Keratinocyte (primary cell): Measurements from ENCODE around the gene GALNT2. TPM values are rescaled to one million over a fixed set of nuclear protein-coding genes. Genes with fewer than 3 reads are reported as not detected.

Experiments used
- DNase-seq: peaks from one replicate; pipeline ENCODE4 v3.0.0-alpha.2; 2011; ENCODE audit warnings: low read depth, missing footprints, low spot score
- FAIRE-seq: peaks from 2 replicates; lab custom pipeline; 2011; peaks lifted over from hg19 to GRCh38; lab: Jason Lieb, UNC
- H2AFZ ChIP-seq: 2 replicates; pipeline ENCODE4 v1.6.0; 2012; ENCODE audit warnings: low read length, control low read depth, inconsistent platforms; ENCODE audit not compliant: control insufficient read depth
- H3K27ac ChIP-seq: 2 replicates; pipeline ENCODE4 v1.5.1; 2011; ENCODE audit warnings: low read length; ENCODE audit not compliant: control insufficient read depth, insufficient read depth
- H3K27me3 ChIP-seq: 3 replicates; pipeline ENCODE4 v1.6.0; 2011; ENCODE audit warnings: low read length; ENCODE audit not compliant: control insufficient read depth, insufficient read depth; ENCODE audit errors: extremely low read depth
- H3K36me3 ChIP-seq, 2 experiments: 2 replicates in 1 of 2; 3 replicates in 1 of 2; pipeline ENCODE4 v1.5.1; 2011; ENCODE audit warnings: low read length in 2 of 2, mild to moderate bottlenecking in 1 of 2; ENCODE audit not compliant: control insufficient read depth in 2 of 2, insufficient read depth in 2 of 2; ENCODE audit errors: extremely low read depth in 1 of 2
- H3K4me1 ChIP-seq: 3 replicates; pipeline ENCODE4 v1.5.1; 2011; ENCODE audit warnings: low read length; ENCODE audit not compliant: control insufficient read depth, insufficient read depth; ENCODE audit errors: extremely low read depth
- H3K4me2 ChIP-seq: 3 replicates; pipeline ENCODE4 v1.6.0; 2011; ENCODE audit warnings: low read depth, low read length; ENCODE audit not compliant: control insufficient read depth, insufficient read depth; ENCODE audit errors: extremely low read depth
- H3K4me3 ChIP-seq, 3 experiments: fragments of 200-600 bp in 1 of 3; sonication (generic) in 1 of 3; 2 replicates in 2 of 3; 3 replicates in 1 of 3; pipeline ENCODE4 v1.5.1; 2011 to 2016; ENCODE audit warnings: low read length in 3 of 3, mild to moderate bottlenecking in 3 of 3, control low read depth in 2 of 3, inconsistent platforms in 1 of 3, low read depth in 1 of 3, mixed read lengths in 1 of 3, mixed run types in 1 of 3, moderate library complexity in 1 of 3; ENCODE audit not compliant: control insufficient read depth in 2 of 3, insufficient read depth in 2 of 3; ENCODE audit errors: extremely low read depth in 1 of 3
- H3K79me2 ChIP-seq: 2 replicates; pipeline ENCODE4 v1.6.0; 2012; ENCODE audit warnings: low read length; ENCODE audit not compliant: control insufficient read depth, insufficient read depth
- H3K9ac ChIP-seq: 3 replicates; pipeline ENCODE4 v1.6.0; 2011; ENCODE audit warnings: low read length; ENCODE audit not compliant: control insufficient read depth, insufficient read depth; ENCODE audit errors: extremely low read depth
- H3K9me1 ChIP-seq: 3 replicates; pipeline ENCODE4 v1.6.0; 2011; ENCODE audit warnings: low read length; ENCODE audit not compliant: control insufficient read depth, insufficient read depth; ENCODE audit errors: extremely low read depth
- H3K9me3 ChIP-seq: 2 replicates; pipeline ENCODE4 v1.5.1; 2012; ENCODE audit warnings: low read depth, low read length; ENCODE audit not compliant: control insufficient read depth
- H4K20me1 ChIP-seq: 3 replicates; pipeline ENCODE4 v1.6.0; 2011; ENCODE audit warnings: low read length; ENCODE audit not compliant: control insufficient read depth, insufficient read depth; ENCODE audit errors: extremely low read depth
- EZH2 ChIP-seq: IDR thresholded peaks from one replicate; pipeline ENCODE4 v1.6.1; 2012; ENCODE audit warnings: inconsistent platforms, mild to moderate bottlenecking, low read length, moderate library complexity
- dilution Hi-C: fragments of 300-500 bp; cut with MboI; formaldehyde crosslinking; loops from one replicate; pipeline ENCODE4 v1.7.0; 2020; ENCODE audit warnings: low sequenced_read_pairs; ENCODE audit not compliant: extremely low pct_ligation_motif_present
- polyA plus RNA-seq, 5 experiments: library from polyadenylated mRNA; depleted of rRNA in 3 of 5; stranded (reverse) in 3 of 5; stranded (forward) in 1 of 5; unstranded in 1 of 5; fragments of >200 nt; gene quantifications; 1 replicate in 1 of 5; 2 replicates in 3 of 5; 3 replicates in 1 of 5; pipeline versions ENCODE4 v1.2.1 to v1.2.3, GENCODE V29; 2011 to 2012; ENCODE audit warnings: missing spikeins in 2 of 5, low read depth in 1 of 5, low replicate concordance in 1 of 5
- TF ChIP-seq, protein P1 (sequence below), 3 experiments: IDR thresholded peaks in 1 of 3; conservative IDR thresholded peaks in 1 of 3; optimal IDR thresholded peaks in 1 of 3; 2 replicates in 2 of 3; 3 replicates in 1 of 3; pipeline versions ENCODE3 to v1.5.1; 2011; ENCODE audit warnings: low read length in 3 of 3, mild to moderate bottlenecking in 3 of 3, moderate library complexity in 2 of 3, control low read depth in 1 of 3, inconsistent platforms in 1 of 3; ENCODE audit not compliant: insufficient read depth in 2 of 3; ENCODE audit errors: extremely low read depth in 1 of 3

Gene GALNT2
- polyA plus RNA-seq, 1 donor (not counting 4 experiments of a cell fraction or from before 2014, with no cell fraction given) = 61.7 TPM

DNA sequence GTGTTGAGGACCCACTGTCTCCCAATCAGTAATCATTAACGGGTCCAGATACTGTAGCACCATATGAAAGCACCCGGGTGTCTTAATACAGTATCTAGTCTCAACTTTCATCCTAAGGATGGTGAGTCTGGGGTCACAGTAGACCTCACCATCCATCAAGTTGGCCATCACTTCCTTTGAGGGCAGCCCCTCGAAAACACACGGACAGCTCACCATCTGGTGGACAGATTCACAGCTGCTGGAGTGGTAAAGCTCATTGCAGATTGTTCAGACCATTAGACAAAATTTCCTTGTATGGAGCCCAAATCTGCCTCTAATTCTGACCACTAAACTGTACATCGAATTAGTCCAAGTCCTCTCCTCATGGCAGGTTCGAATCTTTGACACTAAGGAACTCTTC is 236.0 kb downstream of the GALNT2 start:
- Histone ChIP-seq H3K9ac (no peak overlapping the region), H3K4me3 (no peak overlapping the region), H3K9me1 (no peaks in the 10 kb centered on the region), H3K4me2 (no peak overlapping the region), H3K4me1 (peaks cover 11% of the 10 kb centered on the region), H2AFZ (no peak overlapping the region), H3K27ac (no peak overlapping the region), H3K27me3 (no peaks in the 10 kb centered on the region), H3K79me2 (no peaks in the 10 kb centered on the region), H3K9me3 (no peaks in the 10 kb centered on the region), H4K20me1 (no peaks in the 10 kb centered on the region), H3K36me3 (no peaks in the 10 kb centered on the region)
- no peak for DNase-seq
- FAIRE-seq = no peak
- TF ChIP-seq EZH2 = no peak
- TF ChIP-seq, protein P1, sequence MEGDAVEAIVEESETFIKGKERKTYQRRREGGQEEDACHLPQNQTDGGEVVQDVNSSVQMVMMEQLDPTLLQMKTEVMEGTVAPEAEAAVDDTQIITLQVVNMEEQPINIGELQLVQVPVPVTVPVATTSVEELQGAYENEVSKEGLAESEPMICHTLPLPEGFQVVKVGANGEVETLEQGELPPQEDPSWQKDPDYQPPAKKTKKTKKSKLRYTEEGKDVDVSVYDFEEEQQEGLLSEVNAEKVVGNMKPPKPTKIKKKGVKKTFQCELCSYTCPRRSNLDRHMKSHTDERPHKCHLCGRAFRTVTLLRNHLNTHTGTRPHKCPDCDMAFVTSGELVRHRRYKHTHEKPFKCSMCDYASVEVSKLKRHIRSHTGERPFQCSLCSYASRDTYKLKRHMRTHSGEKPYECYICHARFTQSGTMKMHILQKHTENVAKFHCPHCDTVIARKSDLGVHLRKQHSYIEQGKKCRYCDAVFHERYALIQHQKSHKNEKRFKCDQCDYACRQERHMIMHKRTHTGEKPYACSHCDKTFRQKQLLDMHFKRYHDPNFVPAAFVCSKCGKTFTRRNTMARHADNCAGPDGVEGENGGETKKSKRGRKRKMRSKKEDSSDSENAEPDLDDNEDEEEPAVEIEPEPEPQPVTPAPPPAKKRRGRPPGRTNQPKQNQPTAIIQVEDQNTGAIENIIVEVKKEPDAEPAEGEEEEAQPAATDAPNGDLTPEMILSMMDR (optimal IDR thresholded peaks at IDR 0.05 in 1 of 3, IDR thresholded peaks at IDR 0.05 in 1 of 3, conservative IDR thresholded peaks at IDR 0.05 in 1 of 3; ENCODE audit: extremely low read depth in 1 of 3, insufficient read depth in 2 of 3, low read length in 3 of 3) = no peak
- dilution Hi-C loops = no loop called here

DNA sequence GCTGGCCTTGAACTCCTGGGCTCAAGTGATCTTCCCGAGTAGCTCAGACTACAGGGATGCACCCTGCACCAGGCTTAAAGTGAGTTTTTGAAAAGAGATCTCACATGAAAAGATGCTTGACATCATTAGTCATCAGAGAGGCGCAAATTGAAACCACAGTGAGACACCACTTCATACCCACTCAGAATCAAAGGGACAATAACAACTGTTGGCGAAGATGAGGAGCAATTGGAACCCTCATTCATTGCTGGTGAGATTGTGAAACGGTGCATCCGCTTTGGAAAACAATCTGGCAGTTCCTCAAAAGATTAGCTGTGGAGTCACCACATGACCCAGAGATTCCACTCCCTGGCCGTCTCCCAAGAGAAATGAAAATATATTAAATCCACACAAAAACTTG is 236.8 kb downstream of the GALNT2 start:
- no peak for FAIRE-seq
- H3K27me3 ChIP-seq = no peaks in the 10 kb centered on the region
- H3K4me3 ChIP-seq = no peak overlapping the region
- no peaks in the 10 kb centered on the region for H4K20me1 ChIP-seq
- no peak overlapping the region for H2AFZ ChIP-seq
- no peaks in the 10 kb centered on the region for H3K9me1 ChIP-seq
- no peak overlapping the region for H3K9ac ChIP-seq
- H3K79me2 ChIP-seq = no peaks in the 10 kb centered on the region
- H3K4me2 ChIP-seq = no peak overlapping the region
- dilution Hi-C loops = no loop called here
- H3K36me3 ChIP-seq = no peaks in the 10 kb centered on the region
- TF ChIP-seq, protein P1 (optimal IDR thresholded peaks at IDR 0.05 in 1 of 3, IDR thresholded peaks at IDR 0.05 in 1 of 3, conservative IDR thresholded peaks at IDR 0.05 in 1 of 3; ENCODE audit: extremely low read depth in 1 of 3, insufficient read depth in 2 of 3, low read length in 3 of 3) = no peak
- TF ChIP-seq EZH2 = no peak
- peaks cover 11% of the 10 kb centered on the region for H3K4me1 ChIP-seq
- DNase-seq = no peak
- no peak overlapping the region for H3K27ac ChIP-seq
- no peaks in the 10 kb centered on the region for H3K9me3 ChIP-seq
